ENCODE measurements around the gene SMKR1.

DNA sequence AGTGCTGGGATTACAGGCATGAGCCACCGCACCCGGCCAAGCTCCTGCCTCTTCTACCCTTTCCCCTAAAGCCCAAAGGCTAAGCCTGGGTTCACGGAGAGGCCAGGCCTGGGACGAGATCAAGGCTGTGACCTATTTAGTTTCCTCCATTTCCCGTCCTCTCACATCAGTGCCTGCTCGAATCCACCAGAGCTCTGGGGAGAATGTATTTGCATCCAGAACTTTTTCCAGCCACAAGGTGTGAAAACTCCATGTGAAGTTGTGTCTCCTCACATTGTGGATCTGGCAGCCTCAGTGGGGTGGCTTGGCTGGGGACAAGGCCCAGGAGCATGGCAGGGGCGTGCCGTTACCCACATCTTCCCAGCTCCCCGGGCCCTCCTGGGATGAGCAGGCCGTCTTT, 38.0 kb downstream of the SMKR1 start:
- TF ChIP-seq, protein P1, sequence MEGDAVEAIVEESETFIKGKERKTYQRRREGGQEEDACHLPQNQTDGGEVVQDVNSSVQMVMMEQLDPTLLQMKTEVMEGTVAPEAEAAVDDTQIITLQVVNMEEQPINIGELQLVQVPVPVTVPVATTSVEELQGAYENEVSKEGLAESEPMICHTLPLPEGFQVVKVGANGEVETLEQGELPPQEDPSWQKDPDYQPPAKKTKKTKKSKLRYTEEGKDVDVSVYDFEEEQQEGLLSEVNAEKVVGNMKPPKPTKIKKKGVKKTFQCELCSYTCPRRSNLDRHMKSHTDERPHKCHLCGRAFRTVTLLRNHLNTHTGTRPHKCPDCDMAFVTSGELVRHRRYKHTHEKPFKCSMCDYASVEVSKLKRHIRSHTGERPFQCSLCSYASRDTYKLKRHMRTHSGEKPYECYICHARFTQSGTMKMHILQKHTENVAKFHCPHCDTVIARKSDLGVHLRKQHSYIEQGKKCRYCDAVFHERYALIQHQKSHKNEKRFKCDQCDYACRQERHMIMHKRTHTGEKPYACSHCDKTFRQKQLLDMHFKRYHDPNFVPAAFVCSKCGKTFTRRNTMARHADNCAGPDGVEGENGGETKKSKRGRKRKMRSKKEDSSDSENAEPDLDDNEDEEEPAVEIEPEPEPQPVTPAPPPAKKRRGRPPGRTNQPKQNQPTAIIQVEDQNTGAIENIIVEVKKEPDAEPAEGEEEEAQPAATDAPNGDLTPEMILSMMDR (conservative IDR thresholded peaks at IDR 0.05; ENCODE audit: low read depth, low read length), result no peak
- TF ChIP-seq EZH2 (IDR thresholded peaks at IDR 0.05; ENCODE audit: low read length, unreplicated experiment) (no peak), EZH2phosphoT487 (IDR thresholded peaks at IDR 0.05; ENCODE audit: borderline replicate concordance, low read length) (no peak)
